HG02642 (cell line): ENCODE data around the gene RASL10A.

Source experiments
- ATAC-seq: cut with Tn5 transposase; IDR thresholded peaks from one replicate; pipeline ENCODE4 v1.9.1; 2021; ENCODE audit warnings: mild to moderate bottlenecking; ENCODE audit not compliant: unreplicated experiment, poor library complexity

The RASL10A gene

DNA sequence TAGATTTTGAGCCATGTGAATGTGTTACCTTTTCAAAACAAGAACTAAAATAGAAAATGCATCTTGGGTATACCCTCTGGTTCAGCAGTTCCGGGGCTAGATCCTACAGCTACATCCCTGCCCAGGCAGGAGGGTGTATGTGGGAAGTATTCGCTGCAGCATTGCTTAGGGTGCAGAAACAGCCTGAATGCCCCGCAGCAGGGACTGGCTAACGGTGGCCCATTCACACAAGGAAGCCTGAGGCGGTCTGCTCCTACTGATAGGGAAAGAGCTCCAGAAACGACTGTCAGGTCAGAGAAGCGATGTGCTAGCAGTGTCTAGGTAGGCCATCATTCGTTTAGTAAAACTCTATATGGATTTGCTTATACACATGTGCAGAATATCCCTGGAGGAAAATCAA is 9.9 kb upstream of the RASL10A start:
- no peak for ATAC-seq

DNA sequence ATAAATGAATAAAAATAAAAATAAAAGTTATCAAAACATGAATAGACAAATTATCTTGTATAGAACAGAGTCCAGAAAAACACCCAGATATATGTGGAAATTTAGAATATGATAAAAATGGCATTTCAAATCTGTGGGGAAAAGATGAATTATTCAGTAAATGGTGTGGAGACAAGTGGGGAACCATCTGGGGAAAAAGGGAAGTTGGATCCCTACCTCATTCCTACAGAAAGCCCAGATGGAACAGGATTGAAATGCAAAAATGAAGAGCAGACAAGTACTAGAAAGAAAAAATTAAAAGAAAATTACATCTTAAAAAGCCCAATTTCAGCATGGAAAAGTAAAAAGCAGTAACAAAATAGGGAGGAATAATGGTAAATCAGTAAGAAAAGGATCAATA is 8.1 kb upstream of the RASL10A start:
- ATAC-seq, result no peak

DNA sequence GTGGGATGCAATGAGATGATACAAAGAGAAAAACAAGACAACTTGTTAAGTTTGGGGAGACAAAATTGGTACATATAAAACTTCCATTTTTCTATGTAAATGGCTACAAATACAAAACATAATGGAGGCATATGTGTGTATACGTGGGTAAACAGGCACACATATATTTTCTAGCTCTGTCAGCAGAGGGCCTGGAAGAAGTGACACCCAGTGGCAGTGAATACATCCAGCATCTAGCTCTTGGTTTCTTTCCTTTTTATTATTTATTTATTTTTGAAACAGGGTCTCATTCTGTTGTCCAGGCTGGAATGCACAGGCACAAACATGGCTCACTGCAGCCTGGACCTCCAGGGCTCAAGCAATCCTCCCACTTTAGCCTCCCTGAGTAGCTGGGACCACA is 5.0 kb upstream of the RASL10A start:
- ATAC-seq, result no peak

DNA sequence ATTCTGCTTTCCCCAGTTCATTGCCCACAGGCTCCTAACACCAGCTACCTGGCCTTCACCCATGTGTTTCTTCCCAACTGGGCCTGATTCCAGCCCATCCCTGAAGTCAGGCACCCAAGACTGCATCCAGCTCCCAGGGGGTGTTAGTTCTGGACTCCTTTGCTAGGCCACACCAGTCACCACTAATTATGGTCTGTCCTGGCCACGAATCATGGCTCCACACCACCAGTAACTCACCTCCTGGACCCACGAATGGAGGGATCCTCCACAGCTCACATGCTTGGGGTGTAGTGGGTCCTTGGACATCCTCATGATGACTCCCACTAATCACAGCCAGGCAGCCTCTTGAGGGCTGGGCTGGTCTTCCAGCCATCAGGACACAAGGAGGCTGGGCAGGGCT is 3.6 kb upstream of the RASL10A start:
- no peak for ATAC-seq

DNA sequence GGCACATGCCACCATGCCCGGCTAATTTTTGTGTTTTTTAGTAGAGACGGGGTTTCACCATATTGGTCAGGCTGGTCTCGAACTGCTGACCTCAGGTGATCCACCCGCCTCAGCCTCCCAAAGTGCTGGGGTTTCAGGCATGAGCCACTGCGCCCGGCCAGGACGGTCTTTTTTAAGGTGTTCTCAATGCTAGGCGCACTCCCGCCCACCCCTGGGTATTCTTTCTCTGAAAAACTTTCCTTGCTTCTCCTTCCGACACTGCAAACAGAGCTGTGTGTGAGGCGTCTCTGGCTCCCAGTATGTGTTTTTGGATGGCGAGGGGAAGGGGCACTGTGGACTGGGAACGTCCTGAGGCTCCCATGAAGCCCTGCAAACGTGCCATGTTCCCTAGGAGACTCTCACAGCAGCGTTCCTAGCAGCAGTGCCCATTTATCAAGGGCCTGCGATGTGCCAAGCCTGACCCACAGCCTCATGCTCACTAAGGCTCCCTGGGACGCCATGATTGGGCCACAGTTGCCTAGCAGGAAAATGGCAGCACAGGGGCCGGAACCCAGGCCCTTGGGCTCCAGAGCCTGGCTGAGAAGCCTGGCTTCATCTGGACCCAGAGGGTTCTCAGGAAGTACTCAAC is 2.4 kb upstream of the RASL10A start:
- ATAC-seq, result no peak

DNA sequence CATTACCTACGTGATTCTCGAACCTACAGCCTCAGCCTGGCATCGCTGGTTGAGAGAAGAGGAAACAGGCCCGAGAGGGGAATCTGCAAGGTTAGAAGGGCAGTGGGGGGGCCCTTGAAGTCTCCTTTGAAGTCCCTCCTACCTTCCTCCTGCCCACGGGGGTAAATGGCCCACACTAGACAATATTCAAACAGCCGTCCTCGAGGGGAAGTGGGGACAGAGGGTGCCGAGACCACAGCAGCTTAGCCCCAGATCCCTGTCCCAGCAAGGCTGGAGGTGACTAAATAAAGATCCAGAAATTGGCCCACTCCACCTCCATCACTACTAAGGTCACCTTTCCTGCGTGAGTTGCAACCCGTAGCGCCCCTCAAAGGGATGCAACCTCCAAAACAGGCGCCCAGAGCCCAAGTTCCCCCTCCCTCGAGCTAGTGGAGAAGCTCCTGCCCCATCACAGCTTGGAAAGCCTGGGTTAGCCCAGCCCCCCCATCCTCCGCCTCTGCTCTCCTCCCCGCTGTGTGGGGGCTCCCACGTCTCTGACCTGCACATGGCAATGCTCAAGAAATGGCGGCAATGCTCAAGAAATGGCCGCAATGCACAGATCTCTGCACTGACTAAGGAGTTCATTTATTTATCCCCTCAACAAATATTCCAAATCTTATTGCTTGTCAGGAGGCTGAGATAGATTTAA is 788 bp upstream of the RASL10A start:
- ATAC-seq, result no peak

DNA sequence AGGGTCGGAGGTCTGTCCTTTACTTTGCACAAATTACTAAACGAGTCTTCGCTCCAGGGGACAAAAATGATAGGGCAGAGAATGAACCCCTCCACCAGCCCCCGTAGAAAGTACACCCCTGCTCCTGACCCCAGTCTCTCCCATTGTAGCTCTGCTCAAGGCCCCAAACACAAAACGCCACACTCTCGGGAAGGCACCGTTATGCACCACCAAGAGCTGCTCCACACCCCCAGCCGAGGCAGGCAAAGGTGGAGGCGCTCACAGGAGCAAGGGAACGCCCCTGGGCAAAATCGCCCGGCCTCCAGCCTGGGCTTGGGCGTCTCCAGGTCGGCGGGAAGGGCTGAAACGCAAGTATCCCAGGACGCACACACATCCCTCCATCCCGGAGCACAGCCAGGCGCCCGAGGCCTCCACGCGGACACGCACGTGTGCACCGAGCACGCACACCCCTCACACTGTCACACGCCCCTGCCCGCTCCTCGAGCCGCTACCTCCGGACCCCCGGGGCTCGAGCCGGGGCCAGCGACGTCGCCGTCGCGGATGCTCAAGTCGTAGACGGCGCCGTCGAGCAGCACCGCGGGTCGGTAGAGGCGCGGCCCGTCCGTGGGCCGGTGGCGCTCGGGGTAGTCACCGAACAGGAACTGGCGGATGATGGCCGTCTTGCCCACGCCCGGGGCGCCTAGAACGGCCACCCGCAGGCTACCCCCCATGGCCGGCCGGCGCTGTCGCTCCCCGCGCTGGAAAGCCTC is 786 bp downstream of the RASL10A start:
- no peak for ATAC-seq

DNA sequence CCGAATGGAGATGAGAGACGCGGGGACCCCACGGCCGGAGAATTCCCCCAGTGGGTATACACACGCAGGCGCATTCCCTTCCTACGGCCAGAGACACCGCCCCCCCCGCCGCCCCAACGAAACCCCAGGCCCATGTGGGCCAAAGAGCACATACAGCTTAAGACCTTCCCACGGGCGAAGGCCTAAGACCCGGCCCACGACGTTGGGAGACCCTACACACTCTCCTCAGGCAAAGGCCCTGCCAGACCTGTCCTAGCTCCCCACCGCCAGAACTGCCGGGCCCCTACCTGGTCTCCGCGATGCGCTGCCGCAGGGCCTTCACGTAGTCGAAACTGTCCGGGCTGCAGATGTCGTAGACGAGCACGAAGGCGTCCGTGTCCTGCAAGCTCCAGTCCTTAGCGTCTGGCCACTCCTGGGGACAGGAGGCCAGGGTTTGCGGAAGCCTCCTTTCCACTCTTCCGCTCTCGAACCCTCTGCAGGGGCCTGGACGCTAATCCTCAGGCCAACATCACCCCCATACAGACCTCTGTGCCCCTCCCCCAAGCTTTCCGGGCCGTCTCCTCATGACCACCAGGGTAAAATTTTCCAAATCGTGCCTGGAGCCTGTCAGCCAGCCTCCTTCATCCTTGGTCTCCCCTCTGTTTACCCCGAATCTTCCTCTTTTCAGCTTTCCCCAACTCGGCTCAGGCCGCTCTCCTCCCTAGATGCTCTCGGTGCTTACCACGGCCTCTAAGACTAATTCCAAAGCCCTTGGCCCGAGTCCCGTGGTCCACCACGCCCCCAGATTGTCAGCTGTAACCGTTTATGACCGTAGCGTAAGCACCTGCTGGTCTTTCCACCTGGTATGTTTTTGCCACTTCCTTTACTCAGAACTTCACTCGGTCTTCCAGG is 1.7 kb downstream of the RASL10A start:
- no peak for ATAC-seq

DNA sequence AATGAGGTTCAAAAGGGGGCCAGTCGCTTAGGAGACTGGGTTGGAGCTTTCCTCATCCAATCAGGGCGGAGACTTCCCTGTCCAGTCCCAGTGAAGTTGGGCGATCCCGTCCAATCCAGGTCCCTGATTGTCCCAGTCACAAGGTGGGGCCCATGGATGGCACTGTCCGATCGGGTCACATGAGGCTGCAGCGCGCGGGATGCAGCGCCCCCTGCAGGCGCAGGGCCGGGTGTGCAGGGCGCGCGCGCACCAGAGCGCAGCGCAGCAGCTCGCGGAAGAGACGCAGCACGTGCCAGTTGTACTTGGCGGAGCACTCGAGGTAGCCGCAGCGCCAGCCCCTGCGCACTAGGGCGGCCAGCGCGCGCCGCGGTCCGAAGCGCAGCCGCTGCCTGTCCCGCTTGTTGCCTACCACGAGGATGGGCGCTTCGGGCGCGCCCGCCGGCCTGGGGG is 2.3 kb downstream of the RASL10A start:
- no peak for ATAC-seq

DNA sequence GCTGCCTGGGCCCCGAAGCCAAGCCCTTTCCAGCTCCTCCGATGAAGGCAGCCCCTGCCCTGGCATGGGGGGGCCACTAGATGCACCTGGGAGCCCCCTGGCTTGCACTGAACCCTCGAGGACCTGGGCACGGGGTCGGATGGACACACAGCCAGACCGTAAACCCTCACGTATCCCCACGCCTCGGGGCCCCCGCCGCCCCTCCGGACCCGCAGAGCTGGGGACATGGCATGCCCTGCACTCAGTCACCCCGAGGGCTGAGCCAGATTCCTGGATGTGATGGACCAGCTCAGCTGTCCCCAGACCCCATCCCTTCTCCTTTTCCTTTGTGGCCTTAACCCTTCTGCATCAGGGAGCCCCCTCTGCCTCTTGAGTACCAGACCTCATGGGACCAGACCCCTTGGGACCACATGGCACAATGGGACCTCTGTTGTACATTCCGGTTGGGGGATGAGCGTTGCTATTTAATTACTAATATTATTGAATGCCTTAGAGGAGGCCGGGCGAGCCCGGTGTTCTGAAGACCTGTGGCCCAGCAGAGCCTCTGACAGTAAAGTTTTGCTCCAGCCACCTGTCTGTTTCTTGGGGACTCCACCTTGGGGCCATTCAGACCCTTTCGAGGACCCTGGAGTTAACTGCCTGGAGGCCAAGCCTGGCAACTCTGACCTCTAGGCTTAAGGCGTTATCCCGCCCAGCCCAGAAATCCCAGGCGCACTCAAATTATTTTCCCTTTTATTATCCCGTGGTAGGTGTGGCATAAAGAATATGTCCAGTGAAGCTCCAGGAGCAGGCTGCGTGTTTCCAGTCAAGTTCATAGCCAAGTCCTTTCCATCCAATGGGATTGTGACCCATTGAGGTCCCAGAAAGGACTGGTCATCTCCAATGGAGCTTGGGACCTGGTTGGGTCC is 3.0 kb downstream of the RASL10A start:
- ATAC-seq, result no peak

DNA sequence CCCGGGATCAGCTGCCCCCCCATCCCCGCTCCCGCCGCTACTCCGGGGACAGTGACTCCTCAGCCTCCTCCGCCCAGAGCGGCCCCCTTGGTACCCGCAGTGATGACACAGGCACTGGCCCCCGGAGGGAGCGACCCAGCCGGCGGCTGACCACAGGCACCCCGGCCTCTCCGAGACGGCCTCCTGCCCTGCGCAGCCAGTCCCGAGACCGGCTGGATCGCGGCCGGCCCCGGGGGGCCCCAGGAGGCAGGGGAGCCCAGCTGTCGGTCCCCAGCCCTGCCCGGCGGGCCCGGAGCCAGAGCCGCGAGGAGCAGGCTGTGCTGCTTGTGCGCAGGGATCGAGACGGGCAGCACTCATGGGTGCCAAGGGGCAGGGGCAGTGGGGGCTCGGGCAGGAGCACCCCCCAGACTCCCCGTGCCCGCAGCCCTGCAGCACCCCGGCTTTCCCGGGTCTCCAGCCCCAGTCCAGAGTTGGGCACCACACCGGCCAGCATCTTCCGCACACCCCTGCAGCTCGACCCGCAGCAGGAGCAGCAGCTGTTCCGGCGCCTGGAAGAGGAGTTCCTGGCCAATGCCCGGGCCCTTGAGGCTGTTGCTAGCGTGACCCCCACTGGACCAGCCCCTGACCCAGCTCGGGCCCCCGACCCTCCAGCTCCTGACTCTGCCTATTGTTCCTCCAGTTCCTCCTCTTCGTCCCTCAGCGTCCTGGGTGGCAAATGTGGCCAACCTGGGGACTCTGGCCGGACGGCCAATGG is 3.9 kb downstream of the RASL10A start:
- ATAC-seq, result no peak

DNA sequence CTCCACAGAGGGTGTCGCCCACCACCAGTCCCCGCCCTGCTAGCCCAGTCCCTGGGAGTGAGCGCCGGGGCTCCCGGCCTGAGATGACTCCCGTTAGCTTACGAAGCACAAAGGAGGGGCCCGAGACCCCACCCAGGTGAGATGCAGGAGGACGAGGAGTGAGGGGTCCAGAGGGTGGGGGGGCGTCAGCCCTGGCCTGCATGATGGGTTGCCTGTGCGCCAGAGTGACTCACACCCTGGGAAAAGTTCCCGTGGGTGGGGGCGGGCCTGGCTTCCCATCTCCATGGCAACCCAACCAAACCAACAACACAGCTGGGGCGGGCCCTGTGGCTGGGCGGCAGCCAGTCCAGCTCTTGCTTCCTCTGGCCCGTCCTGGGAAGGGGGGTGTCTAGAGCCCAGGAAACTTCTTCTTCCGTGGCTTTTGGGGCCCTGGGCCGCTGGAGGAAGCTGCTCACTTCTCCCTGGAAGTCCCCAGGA is 4.6 kb downstream of the RASL10A start:
- no peak for ATAC-seq

DNA sequence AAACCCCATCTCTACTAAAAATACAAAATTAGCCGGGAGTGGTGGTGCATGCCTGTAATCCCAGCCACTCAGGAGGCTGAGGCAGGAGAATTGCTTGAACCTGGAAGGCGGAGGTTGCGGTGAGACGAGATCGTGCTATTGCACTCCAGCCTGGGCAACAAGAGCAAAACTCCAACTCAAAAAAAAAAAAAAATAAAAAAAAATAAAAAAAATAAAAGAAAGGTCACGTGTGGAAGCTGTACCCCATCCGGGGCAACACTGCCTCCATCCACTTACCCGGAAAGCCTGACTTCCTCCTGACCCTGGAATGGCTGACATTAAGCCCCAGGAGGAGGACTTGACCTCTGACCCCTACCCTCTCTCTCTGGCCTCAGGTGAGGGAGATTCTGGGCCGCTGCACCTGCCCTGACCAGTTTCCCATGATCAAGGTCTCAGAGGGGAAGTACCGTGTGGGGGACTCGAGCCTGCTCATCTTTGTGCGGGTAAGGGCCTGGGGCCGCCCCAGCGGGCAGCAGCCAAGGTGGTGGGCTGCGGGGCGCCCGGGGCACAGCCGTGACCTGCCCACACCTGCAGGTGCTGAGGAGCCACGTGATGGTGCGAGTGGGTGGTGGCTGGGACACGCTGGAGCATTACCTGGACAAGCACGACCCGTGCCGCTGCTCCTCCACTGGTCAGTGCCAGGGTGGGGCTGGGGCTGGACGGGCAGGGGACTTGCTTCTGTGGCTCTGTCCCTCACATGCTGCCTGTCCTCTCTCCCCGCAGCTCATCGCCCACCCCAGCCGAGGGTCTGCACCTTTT is 5.2 kb downstream of the RASL10A start:
- ATAC-seq, result no peak

DNA sequence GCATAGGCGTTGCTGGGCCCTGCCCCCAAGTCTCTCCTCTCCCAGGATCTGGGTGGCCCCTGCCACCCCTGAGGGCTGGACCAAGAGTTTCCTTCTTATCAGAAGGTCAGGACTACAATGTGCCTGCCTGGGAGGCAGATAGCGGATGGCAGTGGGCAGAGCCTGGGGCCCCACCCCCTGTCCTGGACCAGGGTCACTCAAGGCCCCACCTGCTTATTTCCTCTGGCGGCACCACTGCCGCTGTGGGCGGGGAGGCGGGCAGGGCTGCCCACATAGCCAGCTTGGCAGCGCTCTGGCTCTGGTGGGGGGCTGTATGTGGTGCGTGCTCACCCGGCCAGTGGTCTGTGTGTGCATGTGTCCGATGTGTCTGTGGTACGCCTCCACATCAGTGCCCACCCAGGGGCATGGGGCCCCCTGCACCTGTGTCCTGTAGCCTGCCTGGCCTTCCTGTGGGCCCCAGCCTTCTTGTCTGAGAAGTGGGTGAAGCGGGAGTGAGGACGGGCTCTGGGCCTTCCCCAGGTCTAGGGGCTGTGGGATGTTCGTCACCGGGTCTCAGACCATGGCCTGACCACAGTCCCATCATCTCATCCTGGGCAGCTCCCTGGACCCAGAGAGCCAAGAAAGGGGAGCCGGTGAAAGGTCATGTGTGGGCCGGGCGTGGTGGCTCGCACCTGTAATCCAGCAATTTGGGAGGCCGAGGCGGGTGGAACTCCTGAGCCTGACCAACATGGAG is 6.0 kb downstream of the RASL10A start:
- ATAC-seq, result no peak

DNA sequence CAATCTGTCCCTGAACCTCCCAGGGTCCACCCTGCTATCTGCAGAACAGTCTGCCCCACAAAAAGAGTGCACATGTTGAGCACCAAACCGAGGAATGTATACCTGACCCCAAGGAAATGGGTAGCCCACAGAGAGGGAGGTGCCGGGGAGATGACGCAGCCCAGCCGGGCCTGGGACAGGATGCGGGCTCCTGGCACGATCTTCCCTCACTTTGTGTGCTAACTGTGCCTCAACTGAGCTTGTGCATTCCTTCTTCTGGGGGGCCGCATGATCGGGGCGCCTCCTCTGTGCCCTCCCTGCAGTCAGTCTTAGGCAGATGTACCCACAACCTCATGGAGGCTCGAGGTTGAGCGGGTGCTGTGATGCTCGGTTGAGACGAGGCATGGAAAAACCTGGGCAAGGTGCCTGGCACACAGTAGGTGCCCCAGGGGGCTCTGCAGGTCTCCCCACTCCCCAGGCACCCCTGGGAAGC is 6.7 kb downstream of the RASL10A start:
- no peak for ATAC-seq

DNA sequence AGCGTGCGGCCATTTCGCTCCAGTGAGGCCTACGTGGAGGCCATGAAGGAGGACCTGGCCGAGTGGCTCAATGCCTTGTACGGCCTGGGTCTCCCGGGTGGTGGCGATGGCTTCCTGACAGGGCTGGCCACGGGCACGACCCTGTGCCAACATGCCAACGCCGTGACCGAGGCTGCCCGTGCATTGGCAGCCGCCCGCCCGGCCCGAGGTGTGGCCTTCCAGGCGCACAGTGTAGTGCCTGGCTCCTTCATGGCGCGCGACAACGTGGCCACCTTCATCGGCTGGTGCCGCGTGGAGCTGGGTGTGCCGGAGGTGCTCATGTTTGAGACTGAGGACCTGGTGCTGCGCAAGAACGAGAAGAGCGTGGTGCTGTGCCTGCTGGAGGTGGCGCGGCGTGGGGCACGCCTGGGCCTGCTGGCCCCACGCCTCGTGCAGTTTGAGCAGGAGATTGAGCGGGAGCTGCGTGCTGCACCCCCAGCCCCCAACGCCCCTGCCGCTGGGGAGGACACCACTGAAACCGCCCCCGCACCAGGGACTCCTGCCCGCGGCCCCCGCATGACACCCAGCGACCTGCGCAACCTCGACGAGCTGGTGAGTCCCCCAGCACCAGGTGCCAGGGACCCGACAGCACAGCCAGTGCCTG is 7.2 kb downstream of the RASL10A start:
- ATAC-seq, result no peak
